Astrocyte (in vitro differentiated cells and primary cell): ENCODE data around the gene SLC24A5.

ENCODE experiments used
- EZH2 ChIP-seq: IDR thresholded peaks from 2 replicates; pipeline ENCODE4 v1.6.1; 2012; ENCODE audit warnings: mild to moderate bottlenecking, low read length, inconsistent platforms; ENCODE audit not compliant: insufficient read depth
- TF ChIP-seq, protein P1 (sequence below): IDR thresholded peaks from 2 replicates; pipeline ENCODE4 v1.5.1; 2011; ENCODE audit warnings: low read depth, mild to moderate bottlenecking, inconsistent platforms, low read length, moderate library complexity; ENCODE audit not compliant: insufficient read depth

DNA sequence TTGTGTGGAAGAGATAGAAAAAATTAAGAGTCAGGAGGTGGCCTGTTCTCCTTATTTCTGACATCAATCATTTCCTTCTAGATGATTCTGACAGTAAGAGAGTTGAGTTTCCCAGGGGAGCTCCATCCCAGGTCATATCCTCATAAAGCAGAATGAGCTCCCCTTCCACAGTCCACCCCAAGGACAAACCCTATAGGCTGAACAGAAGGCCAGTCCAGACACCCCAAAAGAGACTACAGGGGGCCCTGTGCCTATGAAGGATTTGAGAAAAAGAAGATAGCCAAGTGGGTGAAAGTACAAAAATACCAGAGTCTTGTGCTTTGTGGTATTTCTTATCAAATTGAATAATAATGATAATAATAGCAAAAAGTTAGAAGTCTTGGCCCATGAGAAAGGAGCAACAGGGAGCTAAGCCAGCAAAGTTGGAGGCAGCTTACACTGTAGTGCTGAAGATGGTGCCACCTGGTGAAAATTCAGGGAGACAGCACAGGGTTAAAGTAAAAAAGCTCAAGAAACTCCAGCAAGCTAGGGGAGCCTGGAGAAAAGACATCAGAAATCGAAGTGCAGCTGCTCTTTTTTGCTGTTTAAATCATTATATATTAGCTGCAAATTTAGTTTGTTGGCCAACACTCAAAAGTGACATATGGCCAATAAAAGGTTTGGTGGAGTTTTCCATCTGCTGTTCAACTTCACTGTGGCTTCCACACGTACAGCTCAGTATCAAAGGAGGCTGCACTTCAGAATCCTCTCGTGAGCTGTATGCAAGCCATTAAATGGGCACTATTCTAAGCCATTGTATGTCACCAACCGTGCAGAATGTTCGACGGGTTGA, 35.8 kb upstream of the SLC24A5 start:
- TF ChIP-seq, protein P1, sequence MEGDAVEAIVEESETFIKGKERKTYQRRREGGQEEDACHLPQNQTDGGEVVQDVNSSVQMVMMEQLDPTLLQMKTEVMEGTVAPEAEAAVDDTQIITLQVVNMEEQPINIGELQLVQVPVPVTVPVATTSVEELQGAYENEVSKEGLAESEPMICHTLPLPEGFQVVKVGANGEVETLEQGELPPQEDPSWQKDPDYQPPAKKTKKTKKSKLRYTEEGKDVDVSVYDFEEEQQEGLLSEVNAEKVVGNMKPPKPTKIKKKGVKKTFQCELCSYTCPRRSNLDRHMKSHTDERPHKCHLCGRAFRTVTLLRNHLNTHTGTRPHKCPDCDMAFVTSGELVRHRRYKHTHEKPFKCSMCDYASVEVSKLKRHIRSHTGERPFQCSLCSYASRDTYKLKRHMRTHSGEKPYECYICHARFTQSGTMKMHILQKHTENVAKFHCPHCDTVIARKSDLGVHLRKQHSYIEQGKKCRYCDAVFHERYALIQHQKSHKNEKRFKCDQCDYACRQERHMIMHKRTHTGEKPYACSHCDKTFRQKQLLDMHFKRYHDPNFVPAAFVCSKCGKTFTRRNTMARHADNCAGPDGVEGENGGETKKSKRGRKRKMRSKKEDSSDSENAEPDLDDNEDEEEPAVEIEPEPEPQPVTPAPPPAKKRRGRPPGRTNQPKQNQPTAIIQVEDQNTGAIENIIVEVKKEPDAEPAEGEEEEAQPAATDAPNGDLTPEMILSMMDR = peak; percentile 55
- no peak for TF ChIP-seq EZH2
